GM21619 (cell line): ENCODE measurements around the gene TECPR2.
"Not testable (repeated sequence)": the region's sequence is repeated elsewhere in the genome, so short reads cannot be mapped to it uniquely, and the experiment has no call there.

ENCODE experiments used
- ATAC-seq: cut with Tn5 transposase; IDR thresholded peaks from one replicate; pipeline ENCODE4 v1.9.1; 2021; ENCODE audit not compliant: unreplicated experiment

Gene TECPR2

GRCh38 chr14:102545461-102546265, 182.9 kb downstream of the TECPR2 start:
- no peak for ATAC-seq

GRCh38 chr14:102548616-102549240, 186.0 kb downstream of the TECPR2 start:
- no peak for ATAC-seq

GRCh38 chr14:102550927-102551401, 188.2 kb downstream of the TECPR2 start:
- not testable (repeated sequence) for ATAC-seq
